CD4-positive, alpha-beta T cell treated with Interleukin-21 for 1 hour (primary cell): Measurements from ENCODE around the gene ENTPD8.
"Not testable (repeated sequence)": the region's sequence is repeated elsewhere in the genome, so short reads cannot be mapped to it uniquely, and the experiment has no call there.

Experiments used
- DNase-seq: peaks from one replicate; pipeline ENCODE4 v3.0.0-alpha.2; 2020

Gene ENTPD8

GRCh38 chr9:137390553-137391410 lies 50.4 kb downstream of the ENTPD8 start:
- no peak for DNase-seq

- DNase-seq = no peak
Measured at GRCh38 chr9:137389428-137389746, 51.8 kb downstream of the ENTPD8 start.

- no peak for DNase-seq
Measured at GRCh38 chr9:137388589-137389427, 52.3 kb downstream of the ENTPD8 start.

- DNase-seq = no peak
Measured at GRCh38 chr9:137387891-137388560, 53.1 kb downstream of the ENTPD8 start.

- DNase-seq = peak; percentile 51
Measured at GRCh38 chr9:137387114-137387890, 53.9 kb downstream of the ENTPD8 start.

- DNase-seq = not testable (repeated sequence)
Measured at GRCh38 chr9:137386507-137387113, 54.5 kb downstream of the ENTPD8 start.

GRCh38 chr9:137385061-137385655 lies 56.0 kb downstream of the ENTPD8 start:
- DNase-seq = no peak
